ENCODE measurements around the gene LPIN3.

LPIN3 gene

DNA sequence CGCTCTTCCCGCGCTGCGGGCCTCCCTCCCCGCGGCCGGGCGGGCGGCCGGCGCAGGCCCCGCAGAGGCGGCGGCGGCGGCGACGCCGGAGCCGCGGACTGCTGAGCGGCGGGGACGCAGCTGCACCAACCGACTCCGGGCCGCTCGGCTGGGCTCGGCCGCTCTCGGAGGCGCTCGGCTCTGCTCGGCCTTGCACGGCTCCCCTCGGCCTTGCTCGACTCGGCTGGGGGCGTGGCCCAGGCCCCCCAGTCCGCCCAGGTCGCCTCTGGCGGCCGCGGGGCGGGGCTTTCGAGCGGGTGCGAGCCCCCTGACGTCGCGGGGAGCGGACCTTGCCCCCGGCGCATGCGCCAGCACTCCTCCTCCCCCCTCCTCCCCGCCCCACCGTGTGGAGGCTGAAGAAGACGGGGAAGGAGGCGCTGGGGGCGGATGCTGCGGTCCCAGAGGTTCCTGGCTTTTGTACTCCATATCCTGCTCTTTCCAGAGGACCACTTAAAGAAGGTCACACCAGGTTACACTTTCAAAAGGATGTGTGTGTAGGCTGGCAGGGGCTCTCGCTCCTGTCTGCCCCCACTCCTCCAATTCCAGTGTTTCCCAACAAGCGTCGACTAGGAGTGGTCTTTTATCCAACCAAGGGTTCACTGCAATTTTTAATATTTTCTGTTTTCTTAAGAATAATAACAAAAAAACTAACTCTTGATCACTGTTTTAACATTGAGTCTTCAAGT lies 22.9 kb upstream of the LPIN3 start, which contains the start of gene ZHX3:
TSS of gene ZHX3 (minus strand) at position 186 of the 725 bp plus-strand sequence. CDS start 112,815 bp downstream, outside the sequence.
- peak; percentile 87 for DNase-seq (ENCODE audit: low read depth)
- H3K4me3 ChIP-seq (ENCODE audit: low read depth, low read length), result peak within 1 kb of the TSS; percentile 72

DNA sequence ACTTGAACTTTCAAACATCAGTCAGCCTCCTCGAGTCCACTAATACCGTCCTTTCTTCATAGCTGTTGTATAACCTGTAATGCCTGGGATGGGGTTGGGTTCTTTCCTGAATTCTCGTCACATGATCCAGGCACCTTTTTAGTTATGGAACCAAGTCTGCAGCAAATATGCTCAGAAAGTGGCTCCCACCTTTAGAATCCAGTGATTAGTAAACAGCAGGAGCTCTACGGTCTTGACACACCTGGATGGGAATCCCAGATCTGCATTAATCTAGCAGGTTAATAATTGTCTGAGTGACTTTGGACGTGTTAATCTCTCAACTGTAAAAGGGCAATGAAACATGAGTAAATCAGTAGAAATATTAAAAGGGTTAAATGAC lies 22.4 kb upstream of the LPIN3 start:
- H3K4me3 ChIP-seq (ENCODE audit: low read depth, low read length), result peak overlapping the region; percentile 72

DNA sequence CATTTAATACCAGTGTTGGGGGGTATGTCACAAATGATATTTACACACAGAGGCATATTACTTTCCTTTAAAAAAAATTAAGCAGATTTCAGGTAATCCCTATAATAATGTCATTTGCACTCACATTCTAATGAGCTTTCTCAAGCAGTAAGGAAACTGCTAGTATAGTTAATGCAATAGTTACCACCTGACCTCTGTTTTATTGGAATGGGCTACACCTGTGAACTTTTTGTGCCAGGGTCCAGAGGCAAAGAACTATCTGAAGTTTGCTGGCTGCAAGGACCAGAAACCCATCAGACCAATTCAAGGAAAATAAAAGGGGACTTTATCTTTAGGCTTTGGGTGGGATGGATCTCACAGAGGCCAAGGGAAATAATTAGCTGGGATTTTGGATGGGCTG lies 20.2 kb upstream of the LPIN3 start:
- H3K4me3 ChIP-seq (ENCODE audit: low read depth, low read length), result no peak overlapping the region
- no peak for DNase-seq (ENCODE audit: low read depth)

More for the DNA sequence above, 22.4 kb upstream of the LPIN3 start:
- no peak for DNase-seq (ENCODE audit: low read depth)

DNA sequence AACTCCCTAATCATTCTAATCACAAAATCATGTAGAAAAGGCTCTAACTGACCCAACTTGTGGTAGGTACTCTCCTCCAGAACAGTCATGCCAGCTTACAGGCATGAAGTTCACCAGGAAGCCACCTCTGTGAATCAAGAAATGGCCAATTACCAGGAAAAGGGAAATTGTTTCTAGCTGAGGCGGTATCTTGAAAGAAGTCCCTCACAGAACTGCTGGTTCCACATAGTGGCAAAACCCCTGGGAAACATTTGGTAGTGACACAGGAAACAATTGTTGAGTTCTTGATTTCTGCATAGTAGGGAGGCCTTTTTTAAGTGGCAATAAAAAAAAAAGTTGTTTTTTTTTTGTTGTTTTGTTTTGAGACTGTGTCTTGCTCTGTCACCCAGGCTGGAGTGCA lies 19.6 kb upstream of the LPIN3 start:
- no peak overlapping the region for H3K4me3 ChIP-seq (ENCODE audit: low read depth, low read length)
- no peak for DNase-seq (ENCODE audit: low read depth)

DNA sequence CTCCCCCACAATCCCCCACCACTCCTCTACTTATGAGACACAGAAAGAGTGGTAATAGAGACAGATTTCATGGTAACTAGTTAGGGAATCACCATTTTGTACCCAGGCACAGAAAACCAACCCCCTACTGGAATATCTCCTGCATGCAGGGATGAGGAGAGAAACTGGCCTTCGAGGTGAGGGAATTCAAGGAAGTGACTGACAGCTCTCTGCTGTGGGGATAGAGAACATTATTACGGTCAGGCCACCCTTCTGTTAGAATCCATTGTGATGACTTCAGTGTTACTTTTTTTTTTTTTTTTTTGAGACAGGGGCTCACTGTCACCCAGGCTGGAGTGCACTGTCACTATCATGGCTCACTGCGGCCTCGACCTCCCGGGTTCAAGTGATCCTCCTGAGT lies 13.4 kb upstream of the LPIN3 start:
- no peak overlapping the region for H3K4me3 ChIP-seq (ENCODE audit: low read depth, low read length)
- DNase-seq (ENCODE audit: low read depth), result no peak

DNA sequence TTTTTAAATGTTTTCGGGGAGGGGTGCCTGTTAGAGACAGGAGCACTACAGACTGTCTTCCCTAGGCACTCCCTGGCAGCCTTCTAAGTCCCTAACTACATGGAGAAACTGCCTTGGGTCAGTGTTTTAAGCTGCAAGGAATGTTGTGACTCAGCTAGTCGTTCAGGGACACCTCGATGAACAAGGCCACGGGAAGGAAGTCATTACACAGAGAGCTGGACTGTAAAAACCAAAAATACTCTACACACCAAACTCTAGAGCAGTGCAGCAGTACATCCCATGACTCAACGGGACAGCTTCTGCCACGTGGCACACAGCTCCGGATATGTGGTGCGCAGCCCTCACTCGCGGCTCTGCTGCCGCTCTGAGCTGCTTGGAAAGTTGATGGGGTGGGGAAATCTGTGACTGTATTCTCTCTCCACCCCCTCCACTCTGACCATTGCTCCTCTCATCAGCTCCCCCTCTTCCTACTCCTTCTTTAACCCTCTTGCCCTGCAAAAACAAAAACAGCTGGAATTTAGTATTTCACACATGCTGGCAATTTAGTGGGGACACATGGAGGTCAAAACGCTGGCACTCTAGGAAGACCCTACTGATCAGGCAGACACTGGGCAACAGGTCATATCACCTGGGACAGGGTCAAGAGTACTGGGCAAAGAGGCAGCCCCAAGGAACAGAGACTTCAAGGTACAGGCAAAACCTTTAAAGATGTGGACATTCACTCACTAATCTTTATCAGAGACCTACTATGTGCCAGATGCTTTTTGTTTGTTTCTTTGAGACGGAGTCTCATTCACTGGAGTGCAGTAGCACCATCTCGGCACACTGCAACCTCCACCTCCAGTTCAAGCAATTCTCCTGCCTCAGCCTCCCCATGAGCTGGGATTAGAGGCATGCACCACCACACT lies 10.9 kb upstream of the LPIN3 start:
- no peak overlapping the region for H3K4me3 ChIP-seq (ENCODE audit: low read depth, low read length)
- DNase-seq (ENCODE audit: low read depth), result peak; percentile 98

DNA sequence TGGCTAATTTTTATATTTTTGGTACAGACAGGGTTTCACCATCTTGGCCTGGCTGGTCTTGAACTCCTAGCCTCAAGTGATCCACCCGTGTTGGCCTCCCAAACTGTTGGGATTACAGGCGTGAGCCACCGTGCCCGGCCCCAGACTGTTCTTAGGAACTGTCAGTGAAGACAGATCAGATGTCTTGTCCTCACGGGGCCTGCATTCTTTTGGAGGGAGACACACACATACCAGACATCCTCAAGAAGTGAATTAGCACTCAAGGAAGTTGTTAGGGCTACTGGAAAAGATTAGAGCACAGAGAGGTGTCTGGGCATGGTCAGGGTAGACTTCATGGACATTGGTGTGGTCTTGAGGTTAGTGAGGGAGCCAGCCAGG lies 10.3 kb upstream of the LPIN3 start:
- no peak overlapping the region for H3K4me3 ChIP-seq (ENCODE audit: low read depth, low read length)
- no peak for DNase-seq (ENCODE audit: low read depth)

DNA sequence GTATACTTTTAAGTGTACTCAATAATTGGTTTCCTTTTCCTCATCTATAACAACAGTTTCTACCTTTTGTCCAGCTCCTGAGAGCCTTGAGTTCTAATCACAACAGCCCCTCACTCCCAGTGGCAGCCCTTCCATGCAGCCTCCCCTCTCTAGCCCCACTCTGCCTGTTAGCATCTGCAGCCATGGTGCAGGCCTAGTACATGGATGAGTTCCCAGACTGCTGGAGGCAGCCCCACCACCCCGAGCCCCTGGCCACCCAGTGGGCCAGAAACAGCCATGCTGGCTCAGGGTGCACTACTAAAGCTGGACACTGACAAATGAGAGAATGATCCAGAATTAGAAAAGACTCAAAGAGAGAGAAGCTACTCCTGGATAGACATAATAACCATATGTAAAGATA lies 9.7 kb upstream of the LPIN3 start:
- no peak overlapping the region for H3K4me3 ChIP-seq (ENCODE audit: low read depth, low read length)
- DNase-seq (ENCODE audit: low read depth), result no peak

DNA sequence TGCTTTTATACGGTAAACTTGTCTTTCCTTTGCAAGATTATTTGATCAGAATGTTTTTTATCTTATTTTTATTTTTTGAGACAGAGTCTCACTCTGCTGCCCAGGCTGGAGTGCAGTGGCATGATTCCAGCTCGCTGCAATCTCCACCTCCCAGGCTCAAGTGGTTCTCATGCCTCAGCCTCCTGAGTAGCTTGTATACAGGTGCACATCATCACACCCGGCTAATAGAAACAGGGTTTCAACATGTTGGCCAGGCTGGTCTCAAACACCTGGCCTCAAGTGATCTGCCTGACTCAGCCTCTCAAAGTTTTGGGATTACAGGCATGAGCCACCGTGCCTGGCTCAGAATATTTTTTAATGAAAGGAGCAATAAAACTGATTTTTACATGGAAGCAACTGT lies 8.9 kb upstream of the LPIN3 start:
- H3K4me3 ChIP-seq (ENCODE audit: low read depth, low read length), result no peak overlapping the region
- no peak for DNase-seq (ENCODE audit: low read depth)

DNA sequence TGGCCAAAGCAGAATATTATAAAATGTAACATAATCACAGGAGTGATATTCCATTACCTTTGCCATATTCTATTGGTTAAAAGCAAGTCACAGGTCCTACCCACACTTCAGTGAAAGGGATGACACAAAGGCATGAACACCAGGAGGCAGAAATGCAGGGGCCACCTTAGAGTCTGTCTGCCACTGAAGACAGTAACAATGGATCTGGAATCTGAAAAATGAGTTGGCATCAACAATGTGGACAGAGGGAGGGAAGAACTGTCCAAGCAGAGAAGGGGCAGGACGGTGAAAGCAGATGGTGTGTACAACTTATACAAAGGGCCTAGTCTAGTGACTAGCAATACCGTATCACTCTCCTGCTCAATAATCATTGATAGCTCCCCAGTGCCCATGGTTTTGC lies 6.6 kb upstream of the LPIN3 start:
- DNase-seq (ENCODE audit: low read depth), result no peak
- no peak overlapping the region for H3K4me3 ChIP-seq (ENCODE audit: low read depth, low read length)

DNA sequence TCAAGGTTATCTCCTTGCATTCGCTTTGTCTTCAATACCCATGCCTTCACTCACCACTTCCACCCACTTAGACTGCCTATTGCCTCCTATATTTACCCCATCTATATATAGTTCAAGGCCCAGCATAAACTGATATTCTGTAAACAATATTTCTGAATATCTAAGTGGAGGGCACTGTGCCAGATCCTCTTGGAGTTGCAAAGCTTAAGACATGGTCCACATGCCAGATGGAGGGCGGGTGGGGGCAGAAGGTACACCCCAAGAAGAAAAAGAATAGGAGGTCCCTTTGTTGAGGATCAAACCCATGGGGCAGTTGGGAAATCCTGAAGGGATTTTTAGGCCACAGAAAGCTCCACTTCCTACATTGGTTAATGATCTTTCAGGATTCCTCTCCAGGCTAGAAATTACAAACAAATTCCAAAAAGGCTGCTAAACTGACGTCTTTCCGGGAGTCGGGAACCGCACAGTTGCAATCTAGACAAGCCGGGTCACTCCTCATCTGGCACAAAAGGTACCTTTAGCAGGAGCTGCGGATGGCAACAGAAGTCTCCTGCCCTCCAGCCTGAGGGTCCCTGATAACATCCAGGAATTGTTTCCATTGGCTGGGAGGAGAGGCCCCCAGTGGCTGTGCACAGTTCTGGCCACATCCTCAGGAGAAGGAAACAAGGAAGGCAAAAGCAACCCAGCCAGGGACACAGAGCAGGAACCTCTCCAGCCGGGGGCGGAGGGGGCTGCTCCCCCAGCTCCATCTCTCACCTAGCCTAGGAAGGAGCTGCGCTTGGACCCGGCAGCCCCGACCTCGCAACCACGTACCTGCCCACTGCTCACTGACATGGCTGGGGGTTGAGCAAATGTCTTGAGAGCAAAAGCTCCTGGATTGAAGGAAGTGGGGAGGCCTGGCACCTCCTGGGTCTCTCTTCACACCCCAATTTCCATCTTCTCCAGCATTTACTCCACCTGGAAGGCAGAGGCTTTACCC lies 5.9 kb upstream of the LPIN3 start:
- H3K4me3 ChIP-seq (ENCODE audit: low read depth, low read length), result no peak overlapping the region
- DNase-seq (ENCODE audit: low read depth), result no peak

DNA sequence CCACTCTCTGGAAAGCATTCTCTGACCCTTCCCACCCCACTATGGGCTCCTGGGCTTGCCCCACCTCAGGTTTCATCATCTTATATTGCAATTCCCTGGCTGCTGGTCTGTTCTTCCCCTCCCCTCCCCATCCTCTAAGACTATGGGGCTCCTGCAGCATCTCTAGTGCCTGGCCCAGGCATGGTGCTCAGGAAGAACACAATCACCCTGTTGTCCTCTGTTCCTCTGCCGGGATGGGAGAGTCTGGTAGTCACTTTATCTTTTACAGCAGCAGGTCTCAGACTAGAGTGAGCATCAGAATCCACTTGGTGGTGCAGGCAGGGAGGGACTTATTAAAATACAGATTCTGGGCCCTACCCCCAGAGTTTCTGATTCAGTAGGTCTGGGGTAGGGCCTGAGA lies 5.0 kb upstream of the LPIN3 start:
- no peak for DNase-seq (ENCODE audit: low read depth)
- no peak overlapping the region for H3K4me3 ChIP-seq (ENCODE audit: low read depth, low read length)

DNA sequence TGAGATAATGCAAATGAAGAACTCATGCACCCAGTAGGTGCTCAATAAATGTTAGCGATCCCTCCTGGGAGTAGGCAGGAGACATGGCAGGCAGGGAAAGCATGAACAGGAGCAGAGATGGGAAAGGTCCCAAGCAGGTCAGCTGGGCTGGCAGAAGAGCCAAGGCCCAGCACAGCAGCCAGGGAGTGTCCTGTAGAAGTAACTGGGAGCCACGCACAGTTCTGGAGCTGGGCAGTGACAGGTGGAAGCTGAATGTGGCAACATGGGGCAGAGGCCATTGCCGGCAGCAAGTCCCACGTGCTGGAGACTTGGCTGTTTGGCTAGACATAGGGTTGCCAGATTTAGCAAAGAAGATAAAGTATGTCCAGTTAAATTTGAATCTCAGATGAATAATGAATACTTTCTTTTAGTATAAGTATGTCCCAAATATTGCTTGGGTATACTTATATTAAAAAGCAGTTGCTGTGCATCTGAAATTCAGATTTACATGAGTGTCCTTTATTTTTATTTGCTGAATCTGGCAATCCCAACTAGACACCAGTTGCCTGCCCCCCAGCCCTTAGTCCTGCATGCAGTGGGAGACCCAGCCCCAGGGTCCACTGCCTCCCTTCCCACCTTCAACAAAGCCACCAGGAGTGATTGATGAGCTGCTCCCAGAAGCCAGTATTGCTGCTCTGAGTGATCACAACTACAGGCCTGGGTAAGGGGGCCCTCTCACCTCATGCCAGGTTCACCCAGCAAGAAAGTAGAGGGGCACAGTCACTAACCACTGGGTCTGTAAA lies 3.7 kb upstream of the LPIN3 start:
- no peak for DNase-seq (ENCODE audit: low read depth)
- no peak overlapping the region for H3K4me3 ChIP-seq (ENCODE audit: low read depth, low read length)

DNA sequence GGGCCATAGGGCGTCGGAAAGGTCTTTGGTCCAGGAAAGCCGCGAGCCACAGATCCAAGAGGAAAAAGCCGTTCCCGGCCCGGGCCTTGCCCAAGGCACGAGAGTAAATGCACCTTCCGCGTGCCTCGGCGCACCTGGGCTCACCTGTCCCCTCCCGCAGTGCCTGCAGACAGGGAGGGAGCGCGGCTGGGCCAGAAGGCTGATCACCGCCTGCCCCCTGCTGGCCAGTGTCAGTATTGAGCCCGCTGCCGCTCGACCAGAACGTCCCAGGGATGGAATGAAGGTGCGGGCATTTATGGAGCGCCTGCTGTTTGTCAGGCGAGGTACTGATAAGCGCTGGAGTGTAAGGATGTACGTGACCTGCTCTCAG lies 679 bp upstream of the LPIN3 start:
- DNase-seq (ENCODE audit: low read depth), result no peak
- peak overlapping the region; percentile 49 for H3K4me3 ChIP-seq (ENCODE audit: low read depth, low read length)

DNA sequence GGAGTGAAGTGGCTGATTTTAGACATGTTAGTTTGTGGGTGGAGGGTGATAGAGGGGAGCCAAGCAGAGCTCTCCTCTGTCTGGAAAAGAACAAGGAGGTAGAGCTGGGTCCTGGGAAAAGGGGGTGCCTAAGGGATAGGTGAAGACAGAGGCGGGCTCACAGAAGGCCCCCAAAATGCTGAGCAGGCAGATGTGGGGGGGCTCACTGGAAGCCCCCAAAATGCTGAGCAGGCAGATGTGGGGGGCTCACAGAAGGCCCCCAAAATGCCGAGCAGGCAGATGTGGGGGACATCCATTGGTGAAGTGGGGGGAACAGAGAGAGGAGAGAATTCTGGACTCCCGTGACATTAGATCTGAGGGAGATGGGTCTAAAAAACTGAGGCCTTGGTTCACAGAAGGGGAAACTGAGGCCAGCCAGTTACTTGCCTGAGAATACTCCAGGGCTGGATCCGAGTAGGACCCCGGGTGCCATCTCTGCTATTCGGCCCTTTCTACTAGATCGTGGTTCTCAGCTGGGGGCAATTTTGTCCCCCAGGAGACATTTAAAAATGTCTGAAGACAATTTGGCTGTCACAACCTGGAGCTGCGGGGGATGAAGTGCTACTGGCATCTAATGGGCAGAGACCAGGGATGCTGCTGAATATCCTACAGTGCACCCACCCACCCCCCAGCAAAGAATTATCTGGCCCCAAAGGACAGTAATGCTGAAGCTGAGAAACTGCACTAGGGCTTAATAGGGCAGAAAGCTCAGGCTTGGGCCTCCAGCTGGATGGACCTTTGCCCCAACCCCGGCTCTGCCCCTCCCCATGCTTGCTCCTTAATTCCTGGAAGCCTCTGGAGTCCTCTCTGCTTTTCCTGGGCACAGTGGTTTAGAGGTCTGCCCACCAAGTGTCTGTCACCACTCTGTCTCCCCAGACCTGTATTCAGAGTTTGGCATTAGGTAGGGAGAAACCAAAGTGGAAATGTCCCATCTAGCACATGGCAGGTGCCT lies 2.1 kb downstream of the LPIN3 start:
- DNase-seq (ENCODE audit: low read depth), result no peak
- H3K4me3 ChIP-seq (ENCODE audit: low read depth, low read length), result no peak overlapping the region

DNA sequence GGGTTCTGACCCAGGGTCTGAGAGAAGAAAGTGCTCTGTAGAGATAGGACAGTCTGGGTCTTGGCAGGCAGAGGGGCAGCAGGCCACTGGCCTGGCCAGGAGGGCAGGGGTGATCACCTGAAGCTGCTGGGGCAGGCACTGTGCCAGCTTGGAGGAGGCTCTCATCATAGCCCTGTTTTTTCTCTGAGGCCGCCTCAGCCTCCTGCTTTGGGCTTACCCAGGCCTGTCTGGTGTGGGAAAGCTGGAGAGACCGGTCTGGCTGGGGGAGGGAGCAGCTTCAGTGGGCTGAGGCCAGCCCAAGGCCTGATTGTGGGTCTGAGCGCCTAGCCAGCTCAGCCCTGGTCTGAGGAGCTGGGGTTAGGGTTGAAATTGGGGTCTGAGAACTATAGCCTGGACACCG lies 3.9 kb downstream of the LPIN3 start:
- no peak overlapping the region for H3K4me3 ChIP-seq (ENCODE audit: low read depth, low read length)
- no peak for DNase-seq (ENCODE audit: low read depth)

DNA sequence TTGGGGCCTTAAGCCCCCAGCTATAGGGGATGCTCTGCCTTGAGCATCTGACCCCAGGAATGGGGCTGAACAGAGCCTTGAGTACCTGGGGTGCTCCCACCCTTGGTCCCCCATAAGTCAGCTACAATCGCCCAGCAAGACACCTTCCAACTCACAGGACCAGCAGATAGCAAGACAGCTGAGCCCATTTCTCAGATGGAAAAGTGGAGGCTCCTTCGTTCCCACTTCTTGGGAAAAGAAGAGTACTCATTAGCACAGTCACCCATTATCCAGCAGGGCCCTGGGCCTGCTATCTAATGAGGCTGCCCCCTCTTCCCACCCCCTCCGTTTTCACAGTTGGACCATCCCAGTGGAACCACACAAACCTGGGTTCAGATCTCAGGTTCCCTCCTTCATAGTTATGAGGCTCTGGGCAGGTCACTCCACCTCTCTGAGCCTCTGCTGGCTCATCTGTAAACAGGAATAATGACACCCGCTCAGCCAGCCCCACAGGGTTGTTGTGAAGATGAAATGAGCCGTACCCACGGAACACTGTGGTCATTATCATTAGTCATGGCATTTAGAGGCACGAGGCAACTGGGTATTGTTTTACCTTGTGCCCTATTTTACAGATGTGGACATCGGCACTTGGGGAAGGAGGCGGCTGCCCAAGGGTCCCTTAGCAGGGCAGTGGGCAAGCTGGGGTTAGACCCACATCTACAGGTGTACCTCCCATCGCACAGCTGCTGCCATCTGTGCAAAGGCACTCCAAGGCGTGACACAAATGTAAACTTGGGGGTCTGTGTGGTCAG lies 4.5 kb downstream of the LPIN3 start:
- DNase-seq (ENCODE audit: low read depth), result no peak
- H3K4me3 ChIP-seq (ENCODE audit: low read depth, low read length), result no peak overlapping the region

Data from skeletal muscle cell (primary cell).